GM18526 (cell line): ENCODE measurements around the gene CHD1L.

Source experiments
- POLR2A ChIP-seq: IDR thresholded peaks from 3 replicates; pipeline ENCODE4 v1.6.1; 2011; ENCODE audit not compliant: insufficient read length; ENCODE audit errors: extremely low read depth

The CHD1L gene

GRCh38 chr1:147246910-147247655, 4.6 kb downstream of the CHD1L start:
- TF ChIP-seq POLR2A, result no peak

GRCh38 chr1:147247656-147248238, 5.3 kb downstream of the CHD1L start:
- no peak for TF ChIP-seq POLR2A

- TF ChIP-seq POLR2A, result no peak
Measured at GRCh38 chr1:147252540-147252939, 10.1 kb downstream of the CHD1L start.

DNA sequence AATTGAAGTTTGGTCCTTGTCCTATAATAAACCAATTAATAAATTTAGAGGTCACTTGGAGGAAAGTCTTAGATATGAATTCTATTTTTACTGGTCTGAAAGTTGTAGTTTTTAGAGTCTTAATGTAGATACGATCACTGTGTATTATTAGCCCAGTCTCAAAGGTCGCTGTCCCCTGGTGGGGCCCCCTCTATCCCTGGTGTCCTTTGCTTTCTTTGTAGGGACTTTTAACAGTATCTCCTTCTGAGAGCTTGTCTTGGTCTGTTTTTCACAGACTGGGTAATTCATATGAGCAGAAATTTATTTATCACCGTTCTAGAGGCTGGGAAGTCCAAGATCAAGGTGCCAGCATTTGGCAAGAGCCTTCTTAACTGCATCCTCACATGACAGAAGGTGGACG, 18.5 kb downstream of the CHD1L start:
- no peak for TF ChIP-seq POLR2A

- no peak for TF ChIP-seq POLR2A
Measured at GRCh38 chr1:147264158-147264768, 21.8 kb downstream of the CHD1L start.

DNA sequence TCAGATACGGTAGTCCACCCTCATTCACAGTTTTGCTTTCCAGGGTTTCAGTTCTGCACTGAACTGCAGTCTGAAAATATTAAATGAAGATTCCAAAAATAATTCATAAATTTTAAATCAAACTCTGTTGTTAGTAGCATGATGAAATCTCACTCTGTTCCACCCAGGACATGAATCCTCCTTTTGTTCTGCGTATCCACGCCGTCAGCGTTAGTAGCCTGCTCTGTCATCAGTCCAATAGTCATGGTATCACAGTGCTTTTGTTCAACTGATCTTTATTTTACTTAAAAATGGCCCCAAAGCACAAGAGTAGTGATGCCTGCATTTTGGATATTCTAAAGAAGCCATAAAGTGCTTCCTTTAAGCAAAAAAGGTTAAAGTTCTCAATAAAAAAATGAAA, 23.9 kb downstream of the CHD1L start:
- TF ChIP-seq POLR2A, result no peak

- no peak for TF ChIP-seq POLR2A
Measured at GRCh38 chr1:147267711-147268110, 25.2 kb downstream of the CHD1L start.

DNA sequence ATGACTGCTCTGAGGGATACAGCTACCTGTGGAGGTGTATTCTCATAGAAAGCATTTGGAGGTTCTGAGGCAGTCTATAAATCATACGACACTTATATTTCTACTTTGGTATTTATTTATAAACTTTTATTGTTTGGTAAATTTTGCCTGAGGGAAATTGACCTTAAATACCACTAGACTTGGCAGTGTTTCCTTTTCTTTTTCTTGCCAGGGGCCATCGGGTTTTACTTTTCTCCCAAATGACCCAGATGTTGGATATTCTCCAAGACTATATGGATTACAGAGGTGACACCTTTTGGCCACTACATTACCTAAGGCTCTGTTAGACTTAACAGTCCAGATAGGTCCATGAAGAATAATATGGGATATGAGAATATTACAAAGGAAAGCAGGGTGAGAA, 28.2 kb downstream of the CHD1L start:
- no peak for TF ChIP-seq POLR2A

- TF ChIP-seq POLR2A, result no peak
Measured at GRCh38 chr1:147272042-147272441, 29.6 kb downstream of the CHD1L start.

- TF ChIP-seq POLR2A, result no peak
Measured at GRCh38 chr1:147273409-147274336, 31.2 kb downstream of the CHD1L start.

GRCh38 chr1:147281950-147282349, 39.5 kb downstream of the CHD1L start:
- TF ChIP-seq POLR2A, result no peak

GRCh38 chr1:147283011-147283410, 40.5 kb downstream of the CHD1L start:
- no peak for TF ChIP-seq POLR2A

DNA sequence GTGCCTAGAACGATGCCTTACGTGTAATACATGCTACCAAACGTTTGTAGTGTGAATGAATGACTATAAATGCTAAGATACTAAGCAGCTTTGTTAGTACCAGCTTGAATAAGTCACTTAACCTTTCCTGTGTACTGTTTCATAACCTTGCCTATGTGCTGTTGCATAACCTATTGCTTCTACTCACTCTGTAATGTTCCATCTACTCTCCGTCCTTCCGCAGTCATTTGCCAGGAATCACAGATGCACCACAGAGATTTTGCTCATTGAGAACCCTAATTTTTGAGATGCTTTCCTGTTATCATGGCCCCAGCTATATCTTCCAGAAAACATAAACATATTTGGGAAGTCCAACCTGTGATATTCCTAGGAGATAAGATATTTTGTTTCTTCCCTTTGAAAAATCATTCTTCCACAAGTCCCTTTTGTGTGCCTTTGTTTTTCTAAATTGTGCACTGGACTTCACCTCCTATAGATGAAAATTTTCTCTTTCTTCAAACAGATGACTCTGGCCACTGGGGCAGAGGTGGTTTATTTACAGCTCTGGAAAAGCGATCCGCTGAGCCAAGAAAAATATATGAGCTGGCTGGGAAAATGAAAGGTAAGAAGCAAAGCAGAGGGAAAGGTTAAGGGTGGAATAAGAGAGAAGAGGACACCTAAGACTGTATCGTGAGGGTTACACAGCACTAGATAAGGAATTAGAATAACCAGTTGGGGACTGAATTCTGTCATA, 44.8 kb downstream of the CHD1L start:
- TF ChIP-seq POLR2A, result no peak

- TF ChIP-seq POLR2A, result no peak
Measured at GRCh38 chr1:147292012-147292411, 49.5 kb downstream of the CHD1L start.
